ENCODE data around the gene DBNDD2.

Gene DBNDD2

GRCh38 chr20:45452772-45453691 is 44.9 kb downstream of the DBNDD2 start:
- DNase-seq, result no peak

- no peak for DNase-seq
Measured at GRCh38 chr20:45456632-45457031, 48.5 kb downstream of the DBNDD2 start.

- DNase-seq, result no peak
Measured at GRCh38 chr20:45459606-45460005, 51.5 kb downstream of the DBNDD2 start.
